ENCODE measurements around the gene FGD4.
"Not testable (repeated sequence)": the region's sequence is repeated elsewhere in the genome, so short reads cannot be mapped to it uniquely, and the experiment has no call there.

The FGD4 gene

GRCh38 chr12:32496946-32497345, 97.6 kb downstream of the FGD4 start:
- DNase-seq, result no peak

GRCh38 chr12:32497864-32498263, 98.5 kb downstream of the FGD4 start:
- DNase-seq, result no peak

- DNase-seq, result no peak
These were observed 99.7 kb downstream of the FGD4 start for GRCh38 chr12:32499048-32499447.

- no peak for DNase-seq
These were observed 102.5 kb downstream of the FGD4 start for GRCh38 chr12:32501835-32502333.

GRCh38 chr12:32502693-32503502, 103.5 kb downstream of the FGD4 start:
- no peak for DNase-seq

- no peak for DNase-seq
These were observed 104.4 kb downstream of the FGD4 start for GRCh38 chr12:32503730-32504129.

- DNase-seq, result no peak
These were observed 105.2 kb downstream of the FGD4 start for GRCh38 chr12:32504591-32504990.

- no peak for DNase-seq
These were observed 105.9 kb downstream of the FGD4 start for GRCh38 chr12:32505067-32505945.

- DNase-seq, result not testable (repeated sequence)
These were observed 108.0 kb downstream of the FGD4 start for GRCh38 chr12:32507096-32507941.

- DNase-seq, result no peak
These were observed 108.6 kb downstream of the FGD4 start for GRCh38 chr12:32507942-32508320.

GRCh38 chr12:32508626-32509025, 109.3 kb downstream of the FGD4 start:
- DNase-seq, result no peak

- no peak for DNase-seq
These were observed 110.2 kb downstream of the FGD4 start for GRCh38 chr12:32509328-32510091.

GRCh38 chr12:32511976-32512375, 112.6 kb downstream of the FGD4 start:
- DNase-seq, result not testable (repeated sequence)

- no peak for DNase-seq
These were observed 113.0 kb downstream of the FGD4 start for GRCh38 chr12:32512379-32512778.

GRCh38 chr12:32512910-32513309, 113.6 kb downstream of the FGD4 start:
- no peak for DNase-seq

- no peak for DNase-seq
These were observed 115.9 kb downstream of the FGD4 start for GRCh38 chr12:32515137-32515873.

GRCh38 chr12:32516230-32516629, 116.9 kb downstream of the FGD4 start:
- DNase-seq, result no peak

- no peak for DNase-seq
These were observed 118.6 kb downstream of the FGD4 start for GRCh38 chr12:32517966-32518365.

- no peak for DNase-seq
These were observed 119.7 kb downstream of the FGD4 start for GRCh38 chr12:32519047-32519446.

- no peak for DNase-seq
These were observed 123.2 kb downstream of the FGD4 start for GRCh38 chr12:32522331-32523221.

All from central memory CD4-positive, alpha-beta T cell (primary cell).